ENCODE data around the gene CHID1. TPM values are rescaled to one million over a fixed set of nuclear protein-coding genes. Genes with fewer than 3 reads are reported as not detected.

Gene CHID1
- total RNA-seq, 4 donors from 2014 or later, result 75.0 to 144 (median 93.8) TPM

DNA sequence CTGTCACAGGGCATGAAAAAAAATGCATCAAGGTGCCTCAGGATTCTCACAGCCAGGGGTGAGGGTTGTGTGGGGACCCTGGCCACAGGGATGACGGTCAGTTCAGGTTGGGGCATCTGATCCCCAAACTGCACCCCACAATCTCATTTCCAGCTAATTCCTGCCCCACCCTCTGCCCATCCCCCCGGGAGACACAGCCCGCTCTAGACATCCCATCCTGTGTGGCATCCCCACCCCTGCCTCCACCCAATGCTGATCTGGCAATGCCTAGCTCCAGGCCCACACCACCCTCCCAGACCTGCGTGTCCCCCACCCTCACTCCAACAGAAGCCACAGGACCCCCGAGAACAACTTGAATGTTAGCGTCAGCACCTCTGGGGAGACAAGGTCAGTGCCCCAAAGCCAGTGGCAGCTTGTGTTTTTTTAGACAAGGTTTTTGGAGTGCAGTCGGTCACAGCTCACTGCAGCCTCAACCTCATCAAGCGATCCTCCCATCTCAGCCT, 42.7 kb downstream of the CHID1 start:
- Histone ChIP-seq H3K4me3 (replicated peaks in 1 of 3) (no peak overlapping the region), H3K27ac (no peak overlapping the region), H3K9me3 (no peaks in the 10 kb centered on the region), H3K27me3 (no peaks in the 10 kb centered on the region), H3K36me3 (peaks cover 4 to 17% of the 10 kb centered on the region in 2 donors), H3K4me1 (no peaks in the 10 kb centered on the region)
- intact Hi-C loops (cut with DNase I), result no loop called here
- 89 to 91% methylated on average over 8 of the region's 8 CpGs for whole genome bisulfite sequencing, 2 donors
- no peak for DNase-seq
- TF ChIP-seq, protein P1, sequence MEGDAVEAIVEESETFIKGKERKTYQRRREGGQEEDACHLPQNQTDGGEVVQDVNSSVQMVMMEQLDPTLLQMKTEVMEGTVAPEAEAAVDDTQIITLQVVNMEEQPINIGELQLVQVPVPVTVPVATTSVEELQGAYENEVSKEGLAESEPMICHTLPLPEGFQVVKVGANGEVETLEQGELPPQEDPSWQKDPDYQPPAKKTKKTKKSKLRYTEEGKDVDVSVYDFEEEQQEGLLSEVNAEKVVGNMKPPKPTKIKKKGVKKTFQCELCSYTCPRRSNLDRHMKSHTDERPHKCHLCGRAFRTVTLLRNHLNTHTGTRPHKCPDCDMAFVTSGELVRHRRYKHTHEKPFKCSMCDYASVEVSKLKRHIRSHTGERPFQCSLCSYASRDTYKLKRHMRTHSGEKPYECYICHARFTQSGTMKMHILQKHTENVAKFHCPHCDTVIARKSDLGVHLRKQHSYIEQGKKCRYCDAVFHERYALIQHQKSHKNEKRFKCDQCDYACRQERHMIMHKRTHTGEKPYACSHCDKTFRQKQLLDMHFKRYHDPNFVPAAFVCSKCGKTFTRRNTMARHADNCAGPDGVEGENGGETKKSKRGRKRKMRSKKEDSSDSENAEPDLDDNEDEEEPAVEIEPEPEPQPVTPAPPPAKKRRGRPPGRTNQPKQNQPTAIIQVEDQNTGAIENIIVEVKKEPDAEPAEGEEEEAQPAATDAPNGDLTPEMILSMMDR (IDR thresholded peaks at IDR 0.05), result no peak
- no peak for TF ChIP-seq POLR2A (IDR thresholded peaks at IDR 0.05)

- intact Hi-C loops (cut with DNase I), result no loop called here
- Histone ChIP-seq H3K4me1 (no peaks in the 10 kb centered on the region), H3K4me3 (replicated peaks in 1 of 3) (no peak overlapping the region), H3K36me3 (peaks cover 4 to 22% of the 10 kb centered on the region in 2 donors), H3K27ac (no peak overlapping the region), H3K27me3 (no peaks in the 10 kb centered on the region), H3K9me3 (no peaks in the 10 kb centered on the region)
- TF ChIP-seq, protein P1 (IDR thresholded peaks at IDR 0.05), result no peak
- TF ChIP-seq POLR2A (IDR thresholded peaks at IDR 0.05), result no peak
- DNase-seq, result no peak
- 94% methylated on average over 13 of the region's 14 CpGs; no CpG with 5 or more reads in 1 of the 2 donors for WGBS, 2 donors
Observed at GRCh38 chr11:866481-866880, 44.1 kb downstream of the CHID1 start.

DNA sequence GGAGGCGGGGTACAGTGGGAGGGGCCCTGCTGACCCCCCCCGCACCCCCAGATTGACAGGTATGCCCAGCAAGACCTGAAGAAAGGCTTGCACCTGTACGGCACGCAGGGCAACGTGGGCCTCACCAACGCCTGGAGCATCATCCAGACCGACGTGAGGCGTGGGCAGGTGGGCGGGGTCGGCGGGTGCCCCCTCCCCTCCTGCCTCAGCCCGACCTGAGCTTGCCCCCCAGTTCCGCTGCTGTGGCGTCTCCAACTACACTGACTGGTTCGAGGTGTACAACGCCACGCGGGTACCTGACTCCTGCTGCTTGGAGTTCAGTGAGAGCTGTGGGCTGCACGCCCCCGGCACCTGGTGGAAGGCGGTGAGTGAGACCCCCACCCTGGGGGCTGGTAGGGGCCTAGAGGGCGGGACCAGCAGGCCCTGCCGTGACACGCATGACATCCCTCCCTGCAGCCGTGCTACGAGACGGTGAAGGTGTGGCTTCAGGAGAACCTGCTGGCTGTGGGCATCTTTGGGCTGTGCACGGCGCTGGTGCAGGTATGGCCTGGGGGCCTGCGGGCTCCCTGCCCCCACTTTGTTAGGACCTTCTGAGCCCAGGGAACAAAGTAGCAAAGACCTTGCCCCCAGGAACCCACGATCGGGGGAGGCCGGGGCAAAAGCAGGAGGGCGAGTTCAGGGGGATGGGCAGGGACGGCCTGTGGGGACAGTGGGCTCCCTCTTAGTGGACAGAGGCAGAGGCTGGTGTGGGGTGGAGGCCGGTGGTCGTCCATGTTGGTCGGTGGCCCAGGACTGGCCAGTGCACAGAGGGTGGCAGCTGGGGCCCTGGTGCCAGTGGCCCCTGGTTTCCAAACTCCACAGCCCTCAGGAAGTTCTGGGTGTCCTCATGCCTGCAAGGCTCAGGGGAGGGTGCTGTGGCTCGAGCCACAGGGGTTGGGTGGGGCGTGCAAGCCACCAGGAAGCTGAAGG, 44.9 kb downstream of the CHID1 start:
- Histone ChIP-seq H3K27ac (no peak overlapping the region), H3K27me3 (no peaks in the 10 kb centered on the region), H3K36me3 (peaks cover 4 to 22% of the 10 kb centered on the region in 2 donors), H3K4me3 (replicated peaks in 1 of 3) (no peak overlapping the region), H3K9me3 (no peaks in the 10 kb centered on the region), H3K4me1 (no peaks in the 10 kb centered on the region)
- no peak for TF ChIP-seq POLR2A (IDR thresholded peaks at IDR 0.05)
- TF ChIP-seq, protein P1 (IDR thresholded peaks at IDR 0.05), result no peak
- 89% methylated on average over 21 to 23 of the region's 41 CpGs for WGBS, 2 donors
- intact Hi-C loops (cut with DNase I), result no loop called here
- DNase-seq, result no peak

DNA sequence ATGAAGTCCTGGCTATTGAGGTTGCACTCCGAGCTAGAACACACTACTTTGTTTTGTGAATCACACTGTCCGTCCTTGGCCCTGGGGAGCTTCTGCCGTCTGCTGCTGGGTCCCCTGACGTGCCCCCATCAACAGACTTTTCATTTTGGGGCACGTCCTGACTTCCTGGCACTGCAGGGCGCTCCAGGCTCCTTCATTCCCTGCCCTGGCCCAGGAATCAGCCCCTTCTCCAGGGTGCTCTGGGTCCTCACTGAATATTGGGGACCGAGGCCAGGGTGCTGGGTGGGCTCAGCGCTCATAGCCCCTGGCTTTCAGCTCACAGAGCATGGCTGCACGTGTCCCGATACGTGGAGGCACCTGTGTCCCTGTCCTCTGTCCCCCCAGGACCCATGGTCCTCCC, 45.7 kb downstream of the CHID1 start:
- DNase-seq, result no peak
- Histone ChIP-seq H3K4me3 (replicated peaks in 1 of 3) (no peak overlapping the region), H3K36me3 (peaks cover 4 to 22% of the 10 kb centered on the region in 2 donors), H3K27me3 (no peaks in the 10 kb centered on the region), H3K4me1 (peaks cover 0 to under 1% of the 10 kb centered on the region in 2 donors), H3K27ac (no peak overlapping the region), H3K9me3 (no peaks in the 10 kb centered on the region)
- TF ChIP-seq, protein P1 (IDR thresholded peaks at IDR 0.05), result no peak
- TF ChIP-seq POLR2A (IDR thresholded peaks at IDR 0.05), result no peak
- intact Hi-C loops (cut with DNase I), result no loop called here
- 90 to 98% methylated on average over 6 to 11 of the region's 11 CpGs for WGBS, 2 donors
